Coronary artery (tissue), 2 donors: ENCODE data around the gene CHST7.

ENCODE experiments used
- DNase-seq: peaks from one replicate; pipeline ENCODE4 v3.0.0-alpha.2; 2017; ENCODE audit warnings: low spot score
- H3K27ac ChIP-seq, 2 donors: fragments of 200-600 bp; sonication (generic); one replicate each; pipeline ENCODE4 v1.5.1; 2016 to 2019
- H3K4me3 ChIP-seq: fragments of 200-600 bp; sonication (generic); 2 replicates; pipeline ENCODE4 v1.5.1; 2016; ENCODE audit warnings: mild to moderate bottlenecking, moderate library complexity
- CTCF ChIP-seq: fragments of 200-600 bp; sonication (generic); IDR thresholded peaks from one replicate; pipeline ENCODE4 v1.5.1; 2019; ENCODE audit warnings: antibody characterized with exemption

Gene CHST7

GRCh38 chrX:46597208-46597607 lies 23.6 kb downstream of the CHST7 start:
- TF ChIP-seq CTCF, result no peak
- H3K27ac ChIP-seq, result no peak overlapping the region
- DNase-seq, result no peak
- no peak overlapping the region for H3K4me3 ChIP-seq

- Histone ChIP-seq H3K4me3 (no peak overlapping the region), H3K27ac (no peak overlapping the region)
- DNase-seq, result no peak
- no peak for TF ChIP-seq CTCF
Observed at GRCh38 chrX:46597771-46598170, 24.2 kb downstream of the CHST7 start.

GRCh38 chrX:46599051-46599560 lies 25.5 kb downstream of the CHST7 start:
- DNase-seq, result no peak
- no peak for TF ChIP-seq CTCF
- H3K27ac ChIP-seq, result no peak overlapping the region
- no peak overlapping the region for H3K4me3 ChIP-seq

GRCh38 chrX:46601283-46601682 lies 27.7 kb downstream of the CHST7 start:
- H3K27ac ChIP-seq, result no peak overlapping the region
- no peak for DNase-seq
- H3K4me3 ChIP-seq, result no peak overlapping the region
- no peak for TF ChIP-seq CTCF

- Histone ChIP-seq H3K27ac (no peak overlapping the region), H3K4me3 (no peak overlapping the region)
- DNase-seq, result no peak
- TF ChIP-seq CTCF, result no peak
Observed at GRCh38 chrX:46602468-46603102, 29.0 kb downstream of the CHST7 start.

- Histone ChIP-seq H3K4me3 (no peak overlapping the region), H3K27ac (no peak overlapping the region)
- DNase-seq, result no peak
- TF ChIP-seq CTCF, result no peak
Observed at GRCh38 chrX:46607916-46608315, 34.4 kb downstream of the CHST7 start.

- no peak overlapping the region for H3K27ac ChIP-seq
- no peak for DNase-seq
- no peak for TF ChIP-seq CTCF
- no peak overlapping the region for H3K4me3 ChIP-seq
Observed at GRCh38 chrX:46610070-46610658, 36.6 kb downstream of the CHST7 start.
